Heart left ventricle (tissue), 13 donors: Measurements from ENCODE around the gene RPS6KA2.

Source experiments
- CTCF ChIP-seq, 12 donors: fragments of 200-600 bp; sonication (generic) in 4 of 12; IDR thresholded peaks; one replicate each; pipeline versions ENCODE4 v1.5.0 to v1.8.0; 2018 to 2022; ENCODE audit warnings: antibody characterized with exemption in 12 of 12, mild to moderate bottlenecking in 5 of 12
- POLR2A ChIP-seq, 2 donors: fragments of 450-650 bp; IDR thresholded peaks; one replicate each; pipeline ENCODE4 v1.6.1; 2017; ENCODE audit warnings: antibody characterized with exemption in 2 of 2, mild to moderate bottlenecking in 2 of 2, moderate library complexity in 2 of 2
- donor health status: ischemic (EF 13 %, LVEDD 7.1; RV severe dilation, severe dysfunction).
- donor health status: DM: no; HTN: yes; CAD: no.
- donor health status: DM: no; HTN: no; CAD: no.
- donor health status: ischemic (EF 25% LVEDD 6.9; RV normal size, moderate dysfunction).
- donor health status: ischemic (EF 25% LVEDD 5.7; RV mildly dilated, moderate dysfunction).
- donor health status: ischemic (EF 35%, LVEDD 5.7; RV mildly dilated, moderate dysfunction).
- donor health status: nonischemic (EF 11% LVEDD 7.7; RV severe dilation, severe dysfunction).
- donor health status: DM: yes; HTN: yes; CAD: no.
- donor health status: PGD.
- donor health status: ischemic (EF 29% LVEDD 5.4; RV normal size, mild dysfunction).
- donor health status: nonischemic (EF 23%, LVEDD 6.1; RV moderate dilation, normal function).

GRCh38 chr6:166627875-166628801 is 1.1 kb upstream of the RPS6KA2 start:
- no peak for TF ChIP-seq CTCF (IDR thresholded peaks at IDR 0.05)
- no peak for TF ChIP-seq POLR2A (IDR thresholded peaks at IDR 0.05)
